Stimulated activated CD8-positive, alpha-beta memory T cell treated with anti-CD3 and anti-CD28 coated beads, Interleukin-4, amount 100 ng/mL, for 24 hours (primary cell): Measurements from ENCODE around the gene IBA57.

ENCODE experiments used
- DNase-seq: peaks from one replicate; pipeline ENCODE4 v3.0.0-alpha.2; 2020; ENCODE audit warnings: low read depth

IBA57 gene

DNA sequence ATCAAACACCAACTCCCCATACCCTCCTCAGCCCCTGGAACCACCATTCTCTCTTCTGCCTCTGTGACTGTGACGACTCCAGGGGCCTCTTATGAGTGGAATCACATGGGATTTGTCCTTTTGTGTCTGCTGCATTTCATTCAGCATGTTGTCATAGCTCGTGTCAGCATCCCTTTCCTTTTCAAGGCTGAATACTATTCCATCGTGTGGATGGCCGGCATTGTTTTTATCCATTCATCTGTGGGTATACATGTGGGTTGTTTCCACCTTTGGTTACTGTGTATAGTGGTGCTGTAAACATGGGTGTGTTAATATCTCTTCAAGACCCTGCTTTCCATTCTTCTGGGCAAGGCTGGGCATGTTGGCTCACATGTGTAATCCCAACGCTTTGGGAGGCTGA lies 25.2 kb downstream of the IBA57 start:
- no peak for DNase-seq

DNA sequence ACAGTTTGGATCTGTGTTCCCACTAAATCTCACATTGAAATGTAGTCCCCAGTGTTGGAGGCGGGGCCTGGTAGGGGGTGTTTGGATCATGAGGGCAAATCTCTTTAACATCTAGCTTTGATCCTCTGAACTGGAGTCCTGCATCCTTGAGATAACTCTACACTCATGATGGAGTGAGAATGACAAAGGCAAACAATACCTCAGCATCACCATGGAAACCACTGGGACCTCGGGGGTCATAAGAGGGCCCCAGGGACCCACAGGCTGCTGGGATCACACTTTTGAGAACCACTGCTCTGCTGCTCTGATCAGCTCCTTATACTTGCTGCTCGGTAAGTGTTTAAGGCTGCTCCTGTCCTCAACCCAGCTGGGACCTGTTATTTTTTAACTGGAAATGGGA lies 28.8 kb downstream of the IBA57 start:
- DNase-seq, result no peak

DNA sequence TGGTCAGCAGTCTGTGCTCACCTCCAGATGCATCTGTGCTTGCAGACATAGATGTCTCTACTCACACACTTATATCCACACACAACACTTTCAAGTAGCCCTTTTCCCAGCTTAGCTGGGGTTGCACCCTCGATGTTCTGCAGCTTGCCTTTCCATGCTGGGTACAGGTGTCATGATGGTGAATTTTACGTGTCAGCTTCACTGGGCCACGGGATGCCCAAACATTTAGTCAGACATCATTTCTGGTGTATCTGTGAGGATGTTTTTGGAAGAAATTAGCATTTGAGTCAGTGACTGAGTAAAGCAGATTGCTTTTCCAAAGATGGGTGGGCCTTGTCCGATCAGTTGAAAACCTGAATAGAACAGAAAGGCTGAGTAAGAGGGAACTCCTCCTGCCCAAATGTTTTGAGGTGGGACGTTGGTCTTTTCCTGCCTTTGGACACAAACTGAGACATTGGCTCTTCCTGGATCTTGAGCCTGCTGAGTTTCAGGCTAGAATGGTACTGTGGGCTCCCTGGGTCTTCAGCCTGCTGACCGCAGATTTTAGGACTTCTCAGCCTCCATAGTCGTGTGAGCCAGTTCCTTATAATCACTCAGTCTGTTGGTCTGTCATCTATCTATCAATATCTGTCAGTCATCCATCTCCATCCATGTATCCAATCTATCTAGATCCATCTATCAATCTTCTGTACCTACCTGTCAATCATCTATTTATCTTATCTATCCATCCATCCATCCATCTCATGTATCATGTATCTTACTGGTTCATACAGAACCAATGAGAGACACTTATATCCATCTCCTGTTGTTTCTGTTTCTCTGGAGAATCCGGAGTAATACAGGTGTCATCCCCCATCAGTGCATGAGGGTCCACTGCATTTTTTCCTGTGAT lies 29.6 kb downstream of the IBA57 start:
- no peak for DNase-seq

DNA sequence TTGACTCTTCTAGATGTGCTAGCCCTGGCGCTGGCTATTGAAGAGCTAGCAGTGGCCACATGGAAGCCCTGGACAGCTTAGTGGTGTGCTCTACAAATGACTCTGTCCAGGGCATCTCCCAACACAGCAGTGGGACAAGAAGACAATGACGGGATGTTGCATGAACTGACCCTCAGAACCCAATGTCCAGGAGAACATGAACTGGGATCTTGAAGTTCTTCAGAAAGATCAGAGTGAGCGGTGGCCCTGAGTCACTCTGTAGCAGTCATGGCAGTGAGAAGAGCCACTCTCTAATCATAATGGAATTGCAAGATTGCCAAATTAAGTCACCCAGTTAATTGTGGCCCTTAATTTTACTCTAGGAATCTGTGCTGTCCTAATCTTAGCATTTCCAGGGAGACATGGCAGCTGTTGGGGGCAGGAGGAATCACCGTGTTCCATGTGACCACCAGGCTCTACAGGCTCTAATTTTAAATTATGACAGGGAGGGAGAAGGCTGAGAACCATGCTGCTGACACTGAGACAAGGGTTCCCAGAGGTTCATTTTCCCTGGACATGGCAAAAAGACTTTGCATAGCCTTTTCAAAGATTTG lies 32.0 kb downstream of the IBA57 start:
- no peak for DNase-seq

DNA sequence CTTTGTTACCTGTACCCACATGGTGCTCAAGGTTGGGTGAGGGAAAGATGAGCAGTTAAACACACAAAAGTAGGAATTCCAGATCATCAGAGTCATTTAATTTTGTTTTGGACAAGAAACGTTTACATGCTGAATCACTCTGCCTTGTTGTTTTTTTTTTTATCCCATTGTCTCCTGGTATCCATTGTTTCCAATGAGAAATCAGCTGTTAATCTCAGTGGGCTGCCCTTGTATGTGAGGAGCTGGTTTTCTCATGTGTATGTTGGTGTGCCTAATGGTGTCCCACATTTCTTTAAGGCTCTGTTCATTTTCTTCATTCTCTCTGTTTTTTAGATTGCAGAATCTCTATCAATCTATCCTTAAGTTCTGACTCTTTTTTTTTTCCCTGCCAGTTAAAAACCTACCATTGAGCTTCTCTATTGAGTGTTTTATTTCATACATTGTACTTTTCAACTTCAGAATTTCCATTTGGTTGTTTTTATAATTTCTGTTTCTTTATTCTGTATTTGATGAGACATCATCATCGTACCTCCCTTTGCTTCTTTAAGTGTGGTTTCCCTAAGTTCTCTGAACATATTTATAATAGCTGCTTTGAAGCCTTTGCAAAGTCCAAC lies 33.5 kb downstream of the IBA57 start:
- no peak for DNase-seq

DNA sequence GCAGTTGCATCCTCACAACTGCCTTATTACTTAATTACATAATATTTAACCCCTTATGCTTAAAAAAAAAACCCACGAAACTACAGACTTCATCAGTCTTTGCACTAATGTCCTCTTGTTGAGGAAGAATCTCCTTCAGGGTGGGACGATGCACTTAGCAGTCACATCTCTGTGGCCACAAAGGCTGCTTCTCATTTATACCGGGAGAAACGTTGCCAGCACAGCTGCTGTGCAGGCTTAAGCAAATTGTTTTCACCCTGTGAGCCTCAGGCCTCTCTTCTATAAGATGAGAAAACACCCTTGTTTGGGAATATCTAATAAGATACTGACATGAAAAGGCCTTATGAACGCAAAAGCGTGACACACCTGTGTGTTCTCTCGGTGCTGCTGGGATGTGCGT lies 39.4 kb downstream of the IBA57 start:
- DNase-seq, result no peak

DNA sequence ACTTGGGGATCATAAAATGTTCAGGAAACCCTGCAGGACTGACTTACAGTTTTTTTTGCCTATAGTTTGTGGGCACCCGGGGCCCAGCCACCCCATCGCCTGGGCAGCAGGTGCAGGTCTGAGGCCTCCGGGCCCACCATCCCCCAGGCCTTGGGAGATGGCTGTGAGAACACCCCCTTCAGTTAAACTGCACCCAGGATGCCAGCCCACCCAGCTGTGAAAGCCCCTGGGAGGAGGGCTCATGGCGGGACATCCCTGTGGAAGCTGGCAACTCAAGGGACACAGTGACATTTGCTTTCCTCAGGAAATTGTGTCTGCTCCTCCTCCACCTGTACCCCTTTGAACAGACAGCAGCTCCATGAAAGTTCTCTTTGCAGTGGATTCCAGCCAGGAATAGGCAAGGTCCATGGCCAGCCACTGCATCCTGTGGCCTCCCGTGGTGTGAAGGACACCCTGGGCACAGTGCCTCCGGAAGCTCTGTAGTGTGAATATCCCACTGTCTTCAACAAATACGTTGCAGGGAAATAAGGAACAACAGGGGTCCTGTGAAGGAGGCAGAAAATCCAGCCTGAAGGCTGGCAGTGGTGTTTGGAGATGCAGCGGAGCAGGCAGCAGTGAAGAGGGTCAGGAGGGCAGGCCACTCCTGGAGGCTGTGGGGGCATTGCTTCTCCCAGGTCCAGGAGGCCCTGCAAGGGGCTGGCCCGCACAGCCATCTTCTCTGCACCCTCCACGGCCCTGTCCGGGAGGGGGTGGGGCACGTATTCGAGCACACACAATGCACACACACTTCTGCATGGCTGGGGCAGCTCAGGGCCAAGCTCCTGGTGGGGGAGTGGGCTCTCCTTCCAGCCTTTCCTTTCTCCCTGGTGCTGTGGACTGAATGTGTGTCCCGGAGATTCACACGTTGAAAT lies 40.2 kb downstream of the IBA57 start:
- DNase-seq, result no peak

DNA sequence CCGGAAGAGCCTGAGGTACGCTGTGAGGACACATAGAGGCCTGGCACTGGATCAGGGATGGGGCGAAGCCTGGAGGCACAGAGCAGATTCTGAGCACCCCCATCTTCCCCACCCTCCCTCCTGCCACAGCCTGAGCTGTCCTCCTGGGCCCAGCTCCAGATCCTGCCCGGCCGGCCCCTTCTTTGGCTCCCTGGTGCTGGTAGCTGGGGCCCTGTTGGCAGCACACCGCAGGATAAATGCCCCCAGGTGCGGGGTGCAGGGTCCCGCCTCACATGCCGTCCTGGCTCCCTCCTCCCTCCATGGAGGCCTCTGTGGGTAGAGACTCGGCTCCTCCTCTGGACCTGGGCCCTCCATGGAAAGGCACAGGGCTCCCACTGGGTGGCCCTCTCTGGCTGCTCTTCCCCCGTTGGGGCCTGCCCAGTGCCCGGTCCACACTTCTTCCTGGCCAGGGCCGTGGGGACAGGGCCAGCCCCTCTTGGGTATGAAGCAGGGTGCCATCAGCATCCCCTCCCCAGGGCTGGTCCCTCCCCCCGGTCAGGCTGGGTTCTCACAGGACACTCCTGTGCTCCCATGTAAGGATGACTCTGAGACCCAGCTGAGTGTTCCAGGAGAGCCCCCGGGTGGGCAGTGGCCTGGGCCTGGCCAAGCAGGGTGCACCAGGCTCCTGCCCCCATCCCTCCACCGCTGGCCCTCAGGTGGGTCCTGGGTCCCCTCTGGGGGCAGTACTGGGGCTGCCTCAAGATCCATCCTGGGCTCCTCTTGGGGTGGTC lies 41.2 kb downstream of the IBA57 start:
- DNase-seq, result no peak

DNA sequence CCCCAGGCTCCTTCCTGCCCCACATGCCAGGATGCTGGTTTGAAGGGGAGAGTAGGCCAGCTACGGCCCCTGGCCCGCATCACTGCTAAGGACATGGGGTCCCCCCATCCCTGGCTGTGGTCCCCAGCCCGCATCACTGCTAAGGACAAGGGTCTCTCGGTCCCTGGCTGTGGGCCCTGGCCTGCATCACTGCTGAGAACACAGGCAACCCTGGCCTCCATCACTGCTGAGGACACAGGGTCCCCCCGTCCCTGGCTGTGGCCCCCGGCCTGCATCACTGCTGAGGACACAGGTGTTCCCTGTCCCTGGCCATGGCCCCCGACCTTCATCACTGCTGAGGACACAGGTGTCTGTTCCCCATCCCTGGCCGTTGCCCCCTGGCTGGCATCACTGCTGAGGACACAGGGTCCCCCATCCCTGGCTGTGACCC lies 41.8 kb downstream of the IBA57 start:
- DNase-seq, result no peak

DNA sequence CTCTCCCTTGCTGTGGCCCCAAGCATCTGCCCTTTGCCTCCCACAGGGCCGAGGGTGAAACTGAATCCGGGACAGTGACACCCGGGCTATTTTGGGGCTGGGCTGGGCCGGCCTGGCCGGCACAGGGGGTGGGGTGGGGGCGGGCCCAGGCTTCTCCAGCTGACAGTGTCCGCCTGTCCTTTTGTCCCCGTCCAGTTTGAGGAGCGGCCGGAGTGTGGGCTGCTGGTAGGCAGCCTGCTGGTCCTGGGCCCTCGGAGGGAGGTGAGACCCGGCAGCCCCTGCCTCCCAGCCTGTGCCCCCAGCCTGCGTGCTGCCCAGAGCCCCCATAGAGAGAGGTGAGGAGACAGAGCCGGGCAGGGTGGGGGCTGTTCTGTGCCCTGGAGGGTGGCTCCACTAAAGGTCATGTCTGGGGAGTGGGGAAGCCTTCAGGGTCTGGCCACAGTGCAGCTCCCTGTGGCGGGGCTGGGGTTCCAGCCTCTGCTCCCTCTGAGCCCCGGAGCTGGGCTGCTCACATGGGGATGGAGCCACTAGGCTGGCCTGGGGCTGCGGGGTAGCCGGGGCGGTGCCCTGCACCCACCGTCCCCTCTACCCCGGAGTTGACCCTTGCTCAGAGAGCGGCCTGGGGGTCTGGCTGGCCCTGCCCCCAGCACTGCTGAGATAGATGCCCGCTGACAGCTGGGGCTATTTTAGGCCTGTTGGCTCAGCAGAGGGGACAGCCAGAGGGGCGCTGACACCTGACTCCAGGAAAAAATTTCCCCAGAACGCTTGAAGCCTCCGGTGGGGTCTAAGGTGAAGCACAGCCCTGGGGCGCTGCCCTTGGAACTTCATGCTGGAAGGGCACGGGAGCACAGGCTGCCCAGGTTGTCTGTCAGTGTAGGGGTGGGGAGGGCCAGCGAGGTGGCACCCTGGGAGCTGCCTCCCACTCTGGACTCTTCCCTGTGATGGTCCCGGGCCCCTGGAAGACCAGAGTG lies 42.5 kb downstream of the IBA57 start, which contains the start of gene OBSCN:
Gene OBSCN (plus strand): TSS at position 194 of the 971 bp plus-strand sequence. CDS start 3,740 bp downstream, outside the sequence.
- no peak for DNase-seq

DNA sequence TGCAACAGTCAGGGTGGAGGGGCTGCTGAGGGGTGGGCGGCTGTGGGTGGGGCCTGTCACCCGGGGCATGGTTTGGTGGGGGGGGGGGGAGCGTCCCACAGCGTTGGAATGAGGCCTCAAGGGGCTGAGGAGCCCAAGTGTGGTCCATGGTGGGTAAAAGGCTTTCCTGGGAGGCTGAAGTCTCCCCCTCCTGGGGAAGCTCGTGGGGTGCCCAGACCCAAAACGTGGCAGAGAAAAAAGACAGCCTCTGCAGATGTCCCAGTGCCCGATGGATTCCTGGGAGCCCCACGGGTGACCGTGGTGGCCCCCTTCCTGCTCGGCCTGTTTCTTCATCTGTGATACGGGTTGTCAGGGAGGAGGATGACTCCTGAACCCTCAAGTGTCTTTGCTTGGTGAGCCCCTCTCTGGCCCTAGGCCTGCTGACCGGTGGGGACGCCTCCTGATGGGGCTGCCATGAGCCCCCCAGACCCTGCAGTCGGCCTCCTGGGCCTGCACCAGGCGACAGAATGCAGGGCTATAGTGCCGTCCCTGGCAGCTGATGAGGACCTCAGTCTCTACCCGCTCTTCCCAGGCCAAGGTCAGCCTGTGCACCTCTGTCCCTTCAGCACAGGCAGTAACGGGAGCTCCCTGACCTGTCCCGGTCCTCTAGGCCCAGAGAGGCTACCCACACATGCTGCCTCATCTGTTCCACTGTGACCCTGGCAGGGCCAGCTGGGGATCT lies 43.4 kb downstream of the IBA57 start:
- DNase-seq, result no peak

DNA sequence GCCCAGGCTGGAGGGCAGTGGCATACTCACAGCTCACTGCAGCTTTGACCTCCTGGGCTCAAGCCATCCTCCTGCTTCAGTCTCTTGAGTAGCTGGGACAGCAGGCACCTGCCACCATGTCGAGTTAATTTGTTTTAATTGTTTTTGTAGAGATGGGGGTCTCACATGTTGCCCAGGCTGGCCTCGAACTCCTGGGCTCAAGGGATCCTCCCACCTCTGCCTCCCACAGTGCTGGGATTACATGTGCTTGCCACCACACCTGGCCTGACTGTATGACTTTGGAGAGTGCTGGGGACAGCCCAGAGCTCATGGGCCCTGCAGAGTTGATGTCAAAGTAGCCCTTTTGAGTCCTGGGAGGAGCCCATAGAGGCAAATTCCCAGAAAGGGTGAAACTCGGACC lies 44.1 kb downstream of the IBA57 start:
- no peak for DNase-seq

DNA sequence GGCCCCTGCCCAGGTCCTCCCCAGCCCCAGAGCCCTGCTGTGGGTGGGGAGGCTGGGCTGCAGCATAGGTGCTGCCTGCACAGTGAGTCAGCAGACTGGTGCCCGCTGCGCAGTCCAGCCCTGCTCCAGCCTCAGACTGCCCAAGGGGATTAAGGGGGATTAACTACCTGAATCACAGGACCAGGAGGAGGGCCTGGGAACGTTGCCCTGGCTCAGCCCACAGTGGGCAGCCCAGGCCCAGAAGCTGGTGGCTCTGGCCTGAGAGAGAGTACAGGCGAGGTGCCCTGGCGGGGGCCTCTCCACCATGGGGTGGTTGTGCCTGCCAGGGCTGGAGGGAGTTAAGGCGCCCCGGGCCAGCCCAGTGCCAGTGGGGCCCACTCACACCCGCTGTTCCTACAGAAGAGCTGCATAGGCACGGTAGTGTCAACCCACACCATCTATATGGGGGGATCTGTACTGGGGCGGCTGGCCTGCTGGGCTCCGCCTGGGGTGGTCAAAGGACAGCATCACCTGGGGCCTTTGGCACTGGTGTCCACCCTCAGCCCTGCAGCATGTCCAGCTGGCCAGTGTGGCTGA lies 44.6 kb downstream of the IBA57 start:
- no peak for DNase-seq

DNA sequence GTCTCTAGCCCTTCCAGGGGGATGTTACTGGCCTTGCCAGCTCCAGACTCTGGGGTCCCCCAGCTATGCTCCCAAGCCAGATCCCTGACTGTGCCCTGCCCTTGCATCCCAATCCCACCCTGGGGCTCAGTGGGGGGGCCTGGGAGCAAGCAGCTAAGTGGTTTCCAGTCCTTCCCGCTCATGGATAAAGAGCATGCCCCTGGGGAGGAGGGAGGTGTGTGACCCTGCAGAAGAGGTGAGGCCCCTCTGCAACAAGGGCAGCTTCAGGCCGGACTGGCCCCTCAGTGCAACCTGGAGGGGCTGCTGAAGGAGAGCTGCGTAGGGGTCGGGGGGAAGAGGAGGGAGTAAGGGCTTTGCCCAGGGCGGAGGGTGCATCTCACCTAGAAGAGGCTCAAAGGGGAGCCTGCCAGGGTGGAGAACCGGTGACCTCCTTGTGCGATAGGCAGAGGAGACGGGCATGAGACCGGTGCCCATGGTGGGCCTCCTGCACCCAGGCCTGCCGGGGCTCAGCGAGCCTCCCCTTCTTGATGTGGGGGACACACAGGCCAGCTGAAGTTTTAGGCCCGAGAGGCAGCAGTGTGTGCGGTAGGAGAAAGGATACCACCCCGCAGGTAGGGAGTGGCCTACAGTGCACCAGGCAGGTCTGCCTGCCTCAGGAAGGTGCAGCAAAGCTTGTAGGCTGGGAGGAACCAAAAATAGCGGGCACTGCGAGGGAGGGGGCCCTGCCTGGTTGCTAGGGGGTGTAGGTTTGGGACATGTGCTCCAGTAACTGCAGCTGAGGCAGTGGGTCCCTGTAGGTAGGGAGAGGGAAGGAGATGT lies 45.3 kb downstream of the IBA57 start:
- no peak for DNase-seq

DNA sequence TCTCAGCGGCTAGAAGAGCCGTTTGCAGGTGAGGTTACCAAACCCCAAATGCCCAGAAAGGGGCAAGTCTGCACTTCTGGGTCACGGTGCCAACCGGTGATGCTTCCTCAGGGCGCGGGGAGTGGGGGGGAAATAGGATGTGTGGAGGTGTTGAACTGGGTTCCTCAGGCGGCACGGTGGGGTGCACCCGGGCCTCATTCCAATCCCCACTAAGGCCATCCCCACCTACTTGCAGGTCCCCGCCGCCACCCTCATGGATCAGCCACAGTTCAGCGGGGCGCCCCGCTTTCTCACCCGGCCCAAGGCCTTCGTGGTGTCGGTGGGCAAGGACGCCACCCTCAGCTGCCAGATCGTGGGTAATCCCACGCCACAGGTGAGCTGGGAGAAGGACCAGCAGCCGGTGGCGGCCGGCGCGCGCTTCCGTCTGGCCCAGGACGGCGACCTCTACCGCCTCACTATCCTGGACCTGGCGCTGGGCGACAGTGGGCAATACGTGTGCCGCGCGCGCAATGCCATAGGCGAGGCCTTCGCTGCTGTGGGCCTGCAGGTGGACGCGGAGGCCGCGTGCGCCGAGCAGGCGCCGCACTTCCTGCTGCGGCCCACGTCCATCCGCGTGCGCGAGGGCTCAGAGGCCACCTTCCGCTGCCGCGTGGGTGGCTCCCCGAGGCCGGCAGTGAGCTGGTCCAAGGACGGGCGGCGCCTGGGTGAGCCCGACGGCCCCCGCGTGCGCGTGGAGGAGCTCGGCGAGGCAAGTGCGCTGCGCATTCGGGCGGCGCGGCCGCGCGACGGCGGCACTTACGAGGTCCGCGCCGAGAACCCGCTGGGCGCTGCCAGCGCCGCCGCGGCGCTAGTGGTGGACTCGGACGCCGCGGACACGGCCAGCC lies 46.2 kb downstream of the IBA57 start:
- no peak for DNase-seq

DNA sequence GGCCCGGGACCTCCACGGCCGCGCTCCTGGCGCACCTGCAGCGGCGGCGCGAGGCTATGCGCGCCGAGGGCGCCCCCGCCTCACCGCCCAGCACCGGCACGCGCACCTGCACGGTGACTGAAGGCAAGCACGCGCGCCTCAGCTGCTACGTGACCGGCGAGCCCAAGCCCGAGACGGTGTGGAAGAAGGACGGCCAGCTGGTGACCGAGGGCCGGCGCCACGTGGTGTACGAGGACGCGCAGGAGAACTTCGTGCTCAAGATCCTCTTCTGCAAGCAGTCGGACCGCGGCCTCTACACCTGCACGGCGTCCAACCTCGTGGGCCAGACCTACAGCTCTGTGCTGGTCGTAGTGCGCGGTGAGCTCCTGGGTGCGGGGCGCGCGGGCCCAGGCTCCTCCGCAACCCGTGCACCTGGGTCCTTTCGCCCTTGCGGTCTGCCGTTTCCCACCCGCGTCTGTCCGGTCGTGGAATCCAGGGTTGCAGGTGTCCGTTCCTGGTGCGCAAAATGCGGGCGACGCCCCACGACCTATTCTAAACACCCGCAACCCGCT lies 46.9 kb downstream of the IBA57 start:
- DNase-seq, result no peak
